Activated CD4-positive, CD25-positive, alpha-beta regulatory T cell (primary cell): ENCODE results near the gene ERC2.

Source experiments
- DNase-seq, 4 experiments: peaks; one replicate each; lab custom pipeline; 2025; lab: John Stamatoyannopoulos, UW

Gene ERC2

GRCh38 chr3:55554634-55555425 lies 913.4 kb downstream of the ERC2 start:
- no peak for DNase-seq

- no peak for DNase-seq
Observed at GRCh38 chr3:55551644-55552043, 916.6 kb downstream of the ERC2 start.

- no peak for DNase-seq
Observed at GRCh38 chr3:55549177-55549576, 919.1 kb downstream of the ERC2 start.

- no peak for DNase-seq
Observed at GRCh38 chr3:55546866-55547669, 921.2 kb downstream of the ERC2 start.

GRCh38 chr3:55545995-55546394 lies 922.3 kb downstream of the ERC2 start:
- DNase-seq: no peak

GRCh38 chr3:55544219-55544618 lies 924.0 kb downstream of the ERC2 start:
- no peak for DNase-seq

- DNase-seq: no peak
Observed at GRCh38 chr3:55543181-55543614, 925.1 kb downstream of the ERC2 start.

GRCh38 chr3:55541456-55541855 lies 926.8 kb downstream of the ERC2 start:
- no peak for DNase-seq

- no peak for DNase-seq
Observed at GRCh38 chr3:55541016-55541415, 927.3 kb downstream of the ERC2 start.

GRCh38 chr3:55540579-55540978 lies 927.7 kb downstream of the ERC2 start:
- DNase-seq: no peak

- DNase-seq: no peak
Observed at GRCh38 chr3:55538158-55538557, 930.1 kb downstream of the ERC2 start.

GRCh38 chr3:55537563-55537962 lies 930.7 kb downstream of the ERC2 start:
- no peak for DNase-seq

GRCh38 chr3:55537129-55537528 lies 931.1 kb downstream of the ERC2 start:
- no peak for DNase-seq

GRCh38 chr3:55534876-55535275 lies 933.4 kb downstream of the ERC2 start:
- DNase-seq: no peak

GRCh38 chr3:55532806-55533205 lies 935.5 kb downstream of the ERC2 start:
- no peak for DNase-seq

- no peak for DNase-seq
Observed at GRCh38 chr3:55531321-55531720, 936.9 kb downstream of the ERC2 start.

GRCh38 chr3:55527361-55527760 lies 940.9 kb downstream of the ERC2 start:
- no peak for DNase-seq

- no peak for DNase-seq
Observed at GRCh38 chr3:55526332-55527030, 941.8 kb downstream of the ERC2 start.

- DNase-seq: no peak
Observed at GRCh38 chr3:55525436-55525835, 942.8 kb downstream of the ERC2 start.

- DNase-seq: no peak
Observed at GRCh38 chr3:55524565-55525244, 943.6 kb downstream of the ERC2 start.

- DNase-seq: no peak
Observed at GRCh38 chr3:55523471-55523870, 944.8 kb downstream of the ERC2 start.
